HepG2 (cell line): ENCODE results near the gene PNPLA3. TPM values are rescaled to one million over a fixed set of nuclear protein-coding genes. Genes with fewer than 3 reads are reported as not detected.

Experiments
- ATAC-seq: fragments of 200-7000 bp; cut with Tn5 transposase; 3 replicates; pipeline ENCODE4 v1.9.1; 2020; ENCODE audit warnings: mild to moderate bottlenecking, moderate library complexity
- BruUV-seq: library from RNA; stranded (reverse); fragments of 400-500 nt; replicated peaks from 2 replicates; lab custom pipeline; 2021; lab: Mats Ljungman, UMichigan
- CTCF ChIA-PET: fragments of 300-600 bp; formaldehyde crosslinking; extraction: SDS; loops from one replicate; lab custom pipeline; 2021; ENCODE audit warnings: low total read pairs, inconsistent platforms, low intra/inter-chr PET ratio; lab: Yijun Ruan, JAX
- POLR2A ChIA-PET: fragments of 350-600 bp; sonication (Branson Sonifier 250); formaldehyde crosslinking; loops from one replicate; lab custom pipeline; 2020; ENCODE audit warnings: antibody characterized with exemption, inconsistent platforms; lab: Yijun Ruan, JAX
- DNase-seq: peaks from one replicate; pipeline ENCODE4 v3.0.0-alpha.2; 2015; ENCODE audit warnings: low spot score
- FAIRE-seq: peaks from 3 replicates; lab custom pipeline; 2011; peaks lifted over from hg19 to GRCh38; lab: Jason Lieb, UNC
- H2AFZ ChIP-seq: one replicate; pipeline ENCODE4 v1.6.1; 2011; ENCODE audit warnings: low read length, inconsistent platforms
- H3K27ac ChIP-seq: fragments of 300-600 bp; 3 replicates; pipeline ENCODE4 v1.8.0; 2011; ENCODE audit warnings: mixed run types, mild to moderate bottlenecking, mixed read lengths, low read length, inconsistent platforms; ENCODE audit not compliant: insufficient read depth; ENCODE audit errors: extremely low read length
- H3K27me3 ChIP-seq, 2 experiments: fragments of 200-600 bp in 1 of 2; 2 replicates in 1 of 2; 3 replicates in 1 of 2; pipeline versions ENCODE4 v1.6.0 to v1.8.0; 2011; ENCODE audit warnings: low read length in 2 of 2, mild to moderate bottlenecking in 2 of 2, moderate library complexity in 2 of 2, inconsistent platforms in 1 of 2; ENCODE audit not compliant: insufficient read depth in 2 of 2, control insufficient read depth in 1 of 2
- H3K36me3 ChIP-seq, 2 experiments: fragments of 200-600 bp in 1 of 2; replicated peaks in 1 of 2; 2 replicates in 1 of 2; 3 replicates in 1 of 2; pipeline versions ENCODE4 v1.5.1 to v1.8.0; 2011; ENCODE audit warnings: low read length in 2 of 2, inconsistent platforms in 1 of 2; ENCODE audit not compliant: insufficient read depth in 2 of 2, control insufficient read depth in 1 of 2
- H3K4me1 ChIP-seq: 2 replicates; pipeline ENCODE4 v1.5.1; 2012; ENCODE audit warnings: low read length, inconsistent platforms; ENCODE audit not compliant: insufficient read depth
- H3K4me2 ChIP-seq: 2 replicates; pipeline ENCODE4 v1.6.0; 2011; ENCODE audit warnings: low read depth, low read length, inconsistent platforms
- H3K4me3 ChIP-seq, 3 experiments: fragments of 200-600 bp in 1 of 3; sonication (generic), shearing (Covaris generic) in 1 of 3; replicated peaks in 1 of 3; 2 replicates each; pipeline ENCODE4 v1.5.1; 2011 to 2016; ENCODE audit warnings: low read length in 3 of 3, inconsistent platforms in 2 of 3, low read depth in 2 of 3, mild to moderate bottlenecking in 2 of 3, control low read depth in 1 of 3, mixed read lengths in 1 of 3; ENCODE audit not compliant: insufficient read depth in 1 of 3
- H3K79me2 ChIP-seq: one replicate; pipeline ENCODE4 v1.6.1; 2011; ENCODE audit warnings: low read length, inconsistent platforms; ENCODE audit not compliant: insufficient read depth
- H3K9ac ChIP-seq: 2 replicates; pipeline ENCODE4 v1.6.0; 2011; ENCODE audit warnings: mild to moderate bottlenecking, low read depth, low read length, inconsistent platforms; ENCODE audit not compliant: insufficient read depth
- H3K9me3 ChIP-seq: 2 replicates; pipeline ENCODE4 v1.5.1; 2012; ENCODE audit warnings: mild to moderate bottlenecking, low read length
- H4K20me1 ChIP-seq: 2 replicates; pipeline ENCODE4 v1.6.0; 2011; ENCODE audit warnings: inconsistent platforms, mild to moderate bottlenecking, low read length, moderate library complexity; ENCODE audit not compliant: insufficient read depth
- GATAD2A ChIP-seq: IDR thresholded peaks from 2 replicates; pipeline ENCODE4 v1.6.1; 2016
- HMG20A ChIP-seq: IDR thresholded peaks from 2 replicates; pipeline ENCODE4 v1.6.1; 2016; ENCODE audit warnings: borderline replicate concordance
- KLF13 ChIP-seq: sonication (generic); formaldehyde crosslinking; IDR thresholded peaks from 2 replicates; pipeline ENCODE4 v1.4.0; 2020; ENCODE audit warnings: mild to moderate bottlenecking, missing genetic modification reagents
- MTF2 ChIP-seq: sonication (generic); formaldehyde crosslinking; IDR thresholded peaks from 2 replicates; pipeline ENCODE4 v1.5.0; 2020; ENCODE audit warnings: missing genetic modification reagents, borderline replicate concordance
- NONO ChIP-seq, 2 experiments: fragments of 450-650 bp in 1 of 2; sonication (generic) in 1 of 2; formaldehyde crosslinking in 1 of 2; IDR thresholded peaks in 1 of 2; conservative IDR thresholded peaks in 1 of 2; 2 replicates each; pipeline versions ENCODE4 v1.6.1 to v1.8.0; 2017 to 2022; ENCODE audit warnings: mild to moderate bottlenecking in 1 of 2, missing genetic modification reagents in 1 of 2, moderate library complexity in 1 of 2
- PAF1 ChIP-seq: IDR thresholded peaks from 2 replicates; pipeline ENCODE4 v1.6.1; 2016; ENCODE audit warnings: missing genetic modification reagents, missing compliant biosample characterization
- RARA ChIP-seq: IDR thresholded peaks from 2 replicates; pipeline ENCODE4 v1.6.1; 2016; ENCODE audit warnings: missing genetic modification reagents, missing compliant biosample characterization
- REPIN1 ChIP-seq: sonication (generic); formaldehyde crosslinking; IDR thresholded peaks from 2 replicates; pipeline ENCODE4 v1.8.0; 2022; ENCODE audit warnings: missing genetic modification reagents, low read depth, mild to moderate bottlenecking, borderline replicate concordance
- SP5 ChIP-seq: IDR thresholded peaks from 2 replicates; pipeline ENCODE4 v1.6.1; 2016; ENCODE audit warnings: low read depth, borderline replicate concordance
- TEAD3 ChIP-seq: optimal IDR thresholded peaks from 2 replicates; pipeline ENCODE3; 2016; ENCODE audit warnings: borderline replicate concordance
- XRCC5 ChIP-seq: fragments of 200-400 bp; formaldehyde crosslinking; optimal IDR thresholded peaks from 2 replicates; pipeline ENCODE3; 2017; ENCODE audit warnings: mild to moderate bottlenecking, low read length
- ZC3H4 ChIP-seq: sonication (generic); formaldehyde crosslinking; IDR thresholded peaks from 2 replicates; pipeline ENCODE4 v1.4.0; 2020; ENCODE audit warnings: missing genetic modification reagents, borderline replicate concordance
- ZFP41 ChIP-seq: sonication (generic); formaldehyde crosslinking; IDR thresholded peaks from 2 replicates; pipeline ENCODE4 v1.4.0; 2020; ENCODE audit warnings: mild to moderate bottlenecking, missing genetic modification reagents, borderline replicate concordance
- WGBS: methylation state at CpG from one replicate; pipeline ENCODE4 v1.1.6; 2017; ENCODE audit warnings: low lambda C conversion rate; 5-methylcytosine and 5-hydroxymethylcytosine counted together
- in situ Hi-C: cut with HindIII; loops from 2 replicates; pipeline ENCODE4 v1.10.0; 2017; ENCODE audit warnings: low pct_unique_long_range_greater_than_20kb; ENCODE audit not compliant: extremely low pct_ligation_motif_present
- intact Hi-C: fragments of 100-400 bp; cut with micrococcal nuclease; formaldehyde crosslinking; loops from one replicate; pipeline ENCODE4 v1.10.0; 2022; ENCODE audit not compliant: unreplicated experiment
- polyA plus RNA-seq, 8 experiments: library from polyadenylated mRNA; depleted of rRNA in 3 of 8; stranded (reverse) in 7 of 8; unstranded in 1 of 8; fragments of >200 nt; fragmentation: Illumina TruSeq in 4 of 8; extraction: Trizol in 4 of 8; gene quantifications; 2 replicates each; pipeline versions ENCODE4 v1.2.1 to v1.2.3, GENCODE V29; 2011 to 2016; ENCODE audit warnings: low read depth in 4 of 8, missing spikeins in 1 of 8, mixed read lengths in 1 of 8; ENCODE audit not compliant: insufficient read depth in 1 of 8
- total RNA-seq, 5 experiments: library from RNA; depleted of rRNA; stranded (reverse); fragments of >200 nt; fragmentation: Illumina TruSeq; extraction: Trizol; gene quantifications; 2 replicates each; pipeline ENCODE4 v1.2.3, GENCODE V29; 2016; ENCODE audit warnings: low read depth in 1 of 5
- TF ChIP-seq, protein P1 (sequence below): sonication (generic); formaldehyde crosslinking; IDR thresholded peaks from 2 replicates; pipeline ENCODE4 v1.4.0; 2020; ENCODE audit warnings: missing genetic modification reagents
- TF ChIP-seq, protein P2 (sequence below): sonication (generic); formaldehyde crosslinking; IDR thresholded peaks from 2 replicates; pipeline ENCODE4 v1.4.0; 2020; ENCODE audit warnings: missing genetic modification reagents, borderline replicate concordance
- TF ChIP-seq, protein P3 (sequence below), 2 experiments: sonication (generic) in 1 of 2; formaldehyde crosslinking in 1 of 2; IDR thresholded peaks; 2 replicates each; pipeline versions ENCODE4 v1.4.0 to v1.6.1; 2018 to 2020; ENCODE audit warnings: missing genetic modification reagents in 2 of 2, borderline replicate concordance in 1 of 2, low read depth in 1 of 2, mild to moderate bottlenecking in 1 of 2, missing biosample characterization in 1 of 2
- TF ChIP-seq, protein P4 (sequence below): sonication (generic); formaldehyde crosslinking; IDR thresholded peaks from 2 replicates; pipeline ENCODE4 v1.5.0; 2020; ENCODE audit warnings: mild to moderate bottlenecking, missing genetic modification reagents, moderate library complexity

PNPLA3 gene
- total and polyA plus RNA-seq, 2 of the 13 experiments (the other 11 are each of a cell fraction or from before 2014, with no cell fraction given) = 16.9 to 19.8 TPM

DNA sequence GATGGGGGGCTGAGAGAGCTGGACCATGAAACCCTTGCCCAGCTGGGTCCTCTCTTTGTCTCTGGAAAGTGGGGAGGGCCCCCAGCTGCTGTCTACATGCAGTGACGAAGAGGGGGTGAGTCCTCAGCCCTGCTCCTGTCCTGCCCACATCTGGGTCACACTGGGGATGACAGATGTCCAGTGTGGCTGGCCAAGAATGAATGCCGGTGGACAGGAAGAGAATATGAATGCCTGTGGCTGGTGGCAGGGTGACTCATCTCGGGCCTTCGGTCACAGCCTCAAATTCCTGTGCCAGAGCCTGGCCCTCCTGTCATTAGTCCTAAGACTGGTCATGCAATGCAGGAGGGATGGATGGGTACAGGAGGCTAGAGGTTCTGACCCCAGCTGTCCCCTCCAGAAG is 2.2 kb upstream of the PNPLA3 start (continued):
- TF ChIP-seq KLF13 (CRISPR knock-in tag) (no peak), REPIN1 (CRISPR knock-in tag) (no peak)
- TF ChIP-seq, all 625 proteins: peak for 7

DNA sequence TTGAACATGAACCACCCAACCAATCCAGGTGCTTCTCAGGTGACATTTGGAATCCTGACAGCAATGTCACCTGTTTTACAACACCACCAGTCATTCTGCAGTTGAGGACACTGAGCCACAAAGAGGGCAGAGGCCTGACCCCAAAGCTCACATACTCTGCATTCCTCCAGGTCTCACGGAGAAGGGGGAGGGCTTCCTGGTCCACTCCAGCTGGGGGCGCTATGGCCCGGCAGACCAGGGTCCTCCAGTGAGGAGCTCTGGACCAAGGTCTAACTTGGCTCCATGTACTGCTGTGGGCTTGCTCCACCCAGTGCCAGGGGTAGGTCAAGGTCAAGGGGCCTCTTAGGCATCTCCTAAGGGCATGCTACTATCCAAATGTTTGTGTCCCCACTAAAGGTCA is 1.5 kb upstream of the PNPLA3 start:
- Histone ChIP-seq H3K9ac (no peak overlapping the region), H3K9me3 (no peaks in the 10 kb centered on the region), H3K4me3 (peak overlapping the region in 1 of 3 experiments; percentile 12; a peak in 1 of 6 replicates), H3K4me2 (peak overlapping the region; percentile 95), H3K4me1 (peaks cover 49% of the 10 kb centered on the region), H4K20me1 (peaks cover 7% of the 10 kb centered on the region; the same call in 1 of the 2 replicates), H3K36me3 (peaks cover 1 to 4% of the 10 kb centered on the region in 2 experiments; a peak in 2 of 5 replicates), H3K27me3 (no peaks in the 10 kb centered on the region; a peak in 2 of 5 replicates), H3K27ac (no peak overlapping the region), H3K79me2 (peaks cover 6% of the 10 kb centered on the region), H2AFZ (no peak overlapping the region)
- in situ Hi-C loops (no loop called here), intact Hi-C loops (no loop called here)
- no peak for ATAC-seq
- no TSS peak for BruUV-seq
- CTCF ChIA-PET = no interaction called here
- no peak for FAIRE-seq
- peak; percentile 57 for DNase-seq
- POLR2A ChIA-PET = interaction anchor here (0.6 to 1.1 kb wide), 2 partner anchors 24 to 33 kb away, joined by 3 to 5 read pairs; partner anchors contain the start of gene SAMM50
- WGBS = no CpG with 5 or more reads among the region's 3 CpGs
- TF ChIP-seq ZC3H4 (no peak), HMG20A (peak; percentile 24; the same call in 1 of the 2 replicates), TEAD3 (CRISPR knock-in tag) (peak; percentile 95), NONO (IDR thresholded peaks at IDR 0.05) (no peak), NONO (CRISPR knock-in tag; conservative IDR thresholded peaks at IDR 0.05) (peak; percentile 41; the same call in 1 of the 2 replicates), GATAD2A (CRISPR knock-in tag) (peak; percentile 13; the same call in 1 of the 2 replicates), ZFP41 (CRISPR knock-in tag) (no peak), SP5 (CRISPR knock-in tag) (peak; percentile 41; the same call in 1 of the 2 replicates), XRCC5 (peak; percentile 35), PAF1 (CRISPR knock-in tag) (no peak), MTF2 (CRISPR knock-in tag) (no peak), RARA (peak; percentile 80)
- TF ChIP-seq, protein P1, sequence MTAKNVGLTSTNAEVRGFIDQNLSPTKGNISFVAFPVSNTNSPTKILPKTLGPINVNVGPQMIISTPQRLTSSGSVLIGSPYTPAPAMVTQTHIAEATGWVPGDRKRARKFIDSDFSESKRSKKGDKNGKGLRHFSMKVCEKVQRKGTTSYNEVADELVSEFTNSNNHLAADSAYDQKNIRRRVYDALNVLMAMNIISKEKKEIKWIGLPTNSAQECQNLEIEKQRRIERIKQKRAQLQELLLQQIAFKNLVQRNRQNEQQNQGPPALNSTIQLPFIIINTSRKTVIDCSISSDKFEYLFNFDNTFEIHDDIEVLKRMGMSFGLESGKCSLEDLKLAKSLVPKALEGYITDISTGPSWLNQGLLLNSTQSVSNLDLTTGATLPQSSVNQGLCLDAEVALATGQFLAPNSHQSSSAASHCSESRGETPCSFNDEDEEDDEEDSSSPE (CRISPR knock-in tag) = no peak
- TF ChIP-seq, protein P2, sequence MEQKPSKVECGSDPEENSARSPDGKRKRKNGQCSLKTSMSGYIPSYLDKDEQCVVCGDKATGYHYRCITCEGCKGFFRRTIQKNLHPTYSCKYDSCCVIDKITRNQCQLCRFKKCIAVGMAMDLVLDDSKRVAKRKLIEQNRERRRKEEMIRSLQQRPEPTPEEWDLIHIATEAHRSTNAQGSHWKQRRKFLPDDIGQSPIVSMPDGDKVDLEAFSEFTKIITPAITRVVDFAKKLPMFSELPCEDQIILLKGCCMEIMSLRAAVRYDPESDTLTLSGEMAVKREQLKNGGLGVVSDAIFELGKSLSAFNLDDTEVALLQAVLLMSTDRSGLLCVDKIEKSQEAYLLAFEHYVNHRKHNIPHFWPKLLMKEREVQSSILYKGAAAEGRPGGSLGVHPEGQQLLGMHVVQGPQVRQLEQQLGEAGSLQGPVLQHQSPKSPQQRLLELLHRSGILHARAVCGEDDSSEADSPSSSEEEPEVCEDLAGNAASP (CRISPR knock-in tag) = peak; percentile 66; the same call in 1 of the 2 replicates
- TF ChIP-seq, protein P3, sequence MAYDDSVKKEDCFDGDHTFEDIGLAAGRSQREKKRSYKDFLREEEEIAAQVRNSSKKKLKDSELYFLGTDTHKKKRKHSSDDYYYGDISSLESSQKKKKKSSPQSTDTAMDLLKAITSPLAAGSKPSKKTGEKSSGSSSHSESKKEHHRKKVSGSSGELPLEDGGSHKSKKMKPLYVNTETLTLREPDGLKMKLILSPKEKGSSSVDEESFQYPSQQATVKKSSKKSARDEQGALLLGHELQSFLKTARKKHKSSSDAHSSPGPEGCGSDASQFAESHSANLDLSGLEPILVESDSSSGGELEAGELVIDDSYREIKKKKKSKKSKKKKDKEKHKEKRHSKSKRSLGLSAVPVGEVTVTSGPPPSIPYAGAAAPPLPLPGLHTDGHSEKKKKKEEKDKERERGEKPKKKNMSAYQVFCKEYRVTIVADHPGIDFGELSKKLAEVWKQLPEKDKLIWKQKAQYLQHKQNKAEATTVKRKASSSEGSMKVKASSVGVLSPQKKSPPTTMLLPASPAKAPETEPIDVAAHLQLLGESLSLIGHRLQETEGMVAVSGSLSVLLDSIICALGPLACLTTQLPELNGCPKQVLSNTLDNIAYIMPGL (CRISPR knock-in tag; IDR thresholded peaks at IDR 0.05; ENCODE audit: borderline replicate concordance in 1 of 2, low read depth in 1 of 2) = 0 out of 4 replicates have a peak, but pooled peaks of 1 of the 2 experiments have one; percentile 40
- TF ChIP-seq, protein P4, sequence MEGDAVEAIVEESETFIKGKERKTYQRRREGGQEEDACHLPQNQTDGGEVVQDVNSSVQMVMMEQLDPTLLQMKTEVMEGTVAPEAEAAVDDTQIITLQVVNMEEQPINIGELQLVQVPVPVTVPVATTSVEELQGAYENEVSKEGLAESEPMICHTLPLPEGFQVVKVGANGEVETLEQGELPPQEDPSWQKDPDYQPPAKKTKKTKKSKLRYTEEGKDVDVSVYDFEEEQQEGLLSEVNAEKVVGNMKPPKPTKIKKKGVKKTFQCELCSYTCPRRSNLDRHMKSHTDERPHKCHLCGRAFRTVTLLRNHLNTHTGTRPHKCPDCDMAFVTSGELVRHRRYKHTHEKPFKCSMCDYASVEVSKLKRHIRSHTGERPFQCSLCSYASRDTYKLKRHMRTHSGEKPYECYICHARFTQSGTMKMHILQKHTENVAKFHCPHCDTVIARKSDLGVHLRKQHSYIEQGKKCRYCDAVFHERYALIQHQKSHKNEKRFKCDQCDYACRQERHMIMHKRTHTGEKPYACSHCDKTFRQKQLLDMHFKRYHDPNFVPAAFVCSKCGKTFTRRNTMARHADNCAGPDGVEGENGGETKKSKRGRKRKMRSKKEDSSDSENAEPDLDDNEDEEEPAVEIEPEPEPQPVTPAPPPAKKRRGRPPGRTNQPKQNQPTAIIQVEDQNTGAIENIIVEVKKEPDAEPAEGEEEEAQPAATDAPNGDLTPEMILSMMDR = peak; percentile 76
